Astrocyte (in vitro differentiated cells and primary cell): ENCODE data around the gene MSX2.

Source experiments
- EZH2 ChIP-seq: IDR thresholded peaks from 2 replicates; pipeline ENCODE4 v1.6.1; 2012; ENCODE audit warnings: mild to moderate bottlenecking, low read length, inconsistent platforms; ENCODE audit not compliant: insufficient read depth
- TF ChIP-seq, protein P1 (sequence below): IDR thresholded peaks from 2 replicates; pipeline ENCODE4 v1.5.1; 2011; ENCODE audit warnings: low read depth, mild to moderate bottlenecking, inconsistent platforms, low read length, moderate library complexity; ENCODE audit not compliant: insufficient read depth

DNA sequence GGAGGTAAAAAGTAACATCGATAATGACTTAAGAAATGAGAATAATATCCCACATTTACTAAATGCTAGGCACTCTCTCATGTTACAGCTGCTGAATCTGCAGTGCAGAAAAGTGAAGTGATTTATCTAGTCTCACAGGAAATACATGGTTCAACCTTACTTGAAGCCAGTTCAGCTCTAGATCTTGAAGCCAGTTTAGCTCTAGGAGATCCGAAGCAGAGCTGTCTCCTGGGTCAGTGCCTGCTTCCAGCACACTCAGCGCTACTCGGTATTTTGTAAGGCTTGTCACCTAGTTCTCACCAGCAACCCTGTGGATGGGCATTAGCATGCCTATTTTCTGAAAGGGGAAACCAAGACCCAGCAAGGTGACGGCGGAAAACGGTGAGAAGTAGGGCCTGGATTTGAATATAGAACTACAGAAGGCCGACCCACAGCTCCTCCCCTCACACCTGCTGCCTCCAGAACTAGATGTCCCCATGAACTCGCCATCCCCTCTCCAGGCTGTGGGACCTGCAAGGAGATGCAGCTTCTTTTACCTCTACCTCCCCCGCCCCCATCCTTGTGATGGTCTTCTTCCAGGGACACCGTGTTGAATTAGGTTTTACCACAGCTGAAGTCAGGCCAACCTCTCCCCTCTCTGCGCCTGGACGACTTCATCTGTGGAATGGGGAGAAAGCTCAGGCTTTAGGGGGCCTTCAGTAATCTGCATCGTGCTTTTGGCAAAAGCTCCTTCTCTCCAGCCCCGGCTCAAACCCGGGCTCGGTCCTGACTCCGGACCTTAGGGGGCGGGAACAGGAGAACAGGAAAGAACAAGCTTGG lies 4.4 kb upstream of the MSX2 start:
- TF ChIP-seq, protein P1, sequence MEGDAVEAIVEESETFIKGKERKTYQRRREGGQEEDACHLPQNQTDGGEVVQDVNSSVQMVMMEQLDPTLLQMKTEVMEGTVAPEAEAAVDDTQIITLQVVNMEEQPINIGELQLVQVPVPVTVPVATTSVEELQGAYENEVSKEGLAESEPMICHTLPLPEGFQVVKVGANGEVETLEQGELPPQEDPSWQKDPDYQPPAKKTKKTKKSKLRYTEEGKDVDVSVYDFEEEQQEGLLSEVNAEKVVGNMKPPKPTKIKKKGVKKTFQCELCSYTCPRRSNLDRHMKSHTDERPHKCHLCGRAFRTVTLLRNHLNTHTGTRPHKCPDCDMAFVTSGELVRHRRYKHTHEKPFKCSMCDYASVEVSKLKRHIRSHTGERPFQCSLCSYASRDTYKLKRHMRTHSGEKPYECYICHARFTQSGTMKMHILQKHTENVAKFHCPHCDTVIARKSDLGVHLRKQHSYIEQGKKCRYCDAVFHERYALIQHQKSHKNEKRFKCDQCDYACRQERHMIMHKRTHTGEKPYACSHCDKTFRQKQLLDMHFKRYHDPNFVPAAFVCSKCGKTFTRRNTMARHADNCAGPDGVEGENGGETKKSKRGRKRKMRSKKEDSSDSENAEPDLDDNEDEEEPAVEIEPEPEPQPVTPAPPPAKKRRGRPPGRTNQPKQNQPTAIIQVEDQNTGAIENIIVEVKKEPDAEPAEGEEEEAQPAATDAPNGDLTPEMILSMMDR: no peak
- TF ChIP-seq EZH2: no peak
